ENCODE data around the gene SRRM3. TPM values are rescaled to one million over a fixed set of nuclear protein-coding genes. Genes with fewer than 3 reads are reported as not detected.
"Not testable (repeated sequence)": the region's sequence is repeated elsewhere in the genome, so short reads cannot be mapped to it uniquely, and the experiment has no call there.

The SRRM3 gene
- total RNA-seq, 1 donor from 2014 or later = 6.1 TPM

DNA sequence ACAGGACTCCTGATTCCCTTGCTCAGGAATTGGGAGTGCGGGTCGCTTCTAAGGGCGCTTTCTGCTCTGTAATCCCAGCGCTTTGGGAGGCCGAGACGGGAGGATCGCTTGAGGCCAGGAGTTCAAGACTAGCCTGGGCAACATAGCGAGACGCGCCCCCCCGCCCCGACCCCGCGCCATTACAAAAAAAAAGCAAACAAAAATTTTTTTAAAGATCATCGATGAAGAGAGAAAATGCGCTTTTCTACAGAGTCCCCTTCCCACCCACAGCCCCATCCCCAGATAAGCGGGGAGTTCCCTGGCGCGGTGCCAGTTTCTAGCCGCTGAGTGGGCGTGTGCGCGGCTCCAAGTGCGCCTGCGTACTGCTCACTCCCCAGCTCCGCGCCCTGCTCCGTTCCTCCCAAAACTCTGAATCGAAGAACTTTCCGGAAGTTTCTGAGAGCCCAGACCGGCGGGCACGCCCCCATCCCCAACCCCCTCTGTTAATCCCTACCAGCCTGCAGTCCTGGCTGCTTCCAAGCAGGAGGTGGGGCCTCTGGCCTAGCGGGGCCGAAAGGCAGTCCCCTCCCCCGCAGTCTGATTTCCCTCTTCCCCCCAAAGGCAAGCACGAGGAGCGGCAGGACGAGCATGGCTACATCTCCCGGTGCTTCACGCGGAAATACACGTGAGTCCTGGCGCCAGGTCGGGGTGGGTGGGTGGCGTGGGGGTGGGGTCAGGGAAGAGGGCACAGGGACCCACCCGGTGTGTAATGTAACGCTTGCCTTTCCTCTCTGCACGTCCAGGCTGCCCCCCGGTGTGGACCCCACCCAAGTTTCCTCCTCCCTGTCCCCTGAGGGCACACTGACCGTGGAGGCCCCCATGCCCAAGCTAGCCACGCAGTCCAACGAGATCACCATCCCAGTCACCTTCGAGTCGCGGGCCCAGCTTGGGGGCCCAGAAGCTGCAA lies 101.8 kb downstream of the SRRM3 start:
- DNase-seq (ENCODE audit: low spot score in 2 of 2) (peak; percentile 64 to 68), FAIRE-seq (no peak)

DNA sequence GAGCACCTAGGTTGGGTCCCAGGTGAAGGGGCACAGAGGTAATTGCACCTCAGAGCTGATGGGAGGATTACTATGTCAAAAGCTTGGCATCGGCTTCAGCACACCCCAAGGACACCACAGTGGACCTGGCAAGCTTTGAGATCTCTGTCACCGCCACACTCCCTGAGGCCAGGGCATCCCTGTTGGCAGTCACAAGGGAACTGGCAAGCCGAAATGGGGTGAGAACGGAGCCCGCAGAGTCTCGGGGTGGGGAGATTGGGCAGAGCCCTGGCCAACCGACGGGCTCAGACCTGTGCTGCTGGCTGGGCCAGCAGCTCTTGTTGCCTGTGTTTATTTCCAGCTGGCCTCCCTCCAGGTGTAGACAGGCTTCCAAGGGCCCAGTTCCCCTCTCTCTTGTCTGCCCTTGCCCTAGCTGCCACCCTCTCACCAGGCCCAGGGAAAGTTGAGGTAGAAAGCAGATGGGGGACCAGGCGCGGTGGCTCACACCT lies 103.2 kb downstream of the SRRM3 start:
- no peak for DNase-seq (ENCODE audit: low spot score in 2 of 2)
- no peak for FAIRE-seq

DNA sequence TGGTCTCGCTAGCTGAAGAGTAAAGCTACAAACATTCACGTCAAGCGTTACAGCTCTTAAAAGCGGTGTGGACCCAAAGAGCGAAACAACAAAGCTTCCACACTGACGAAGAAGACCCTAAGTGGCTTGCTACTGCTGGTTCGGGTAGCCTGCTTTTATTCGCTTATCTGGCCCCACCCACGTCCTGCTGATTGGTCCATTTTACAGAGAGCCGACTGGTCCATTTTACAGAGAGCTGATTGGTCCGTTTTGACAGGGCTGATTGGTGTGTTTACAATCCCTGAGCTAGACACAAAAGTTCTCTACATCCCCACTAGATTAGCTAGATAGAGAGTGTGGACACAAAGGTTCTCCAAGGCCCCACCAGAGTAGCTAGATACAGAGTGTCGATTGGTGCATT lies 107.2 kb downstream of the SRRM3 start:
- not testable (repeated sequence) for FAIRE-seq; DNase-seq (ENCODE audit: low spot score in 2 of 2)

DNA sequence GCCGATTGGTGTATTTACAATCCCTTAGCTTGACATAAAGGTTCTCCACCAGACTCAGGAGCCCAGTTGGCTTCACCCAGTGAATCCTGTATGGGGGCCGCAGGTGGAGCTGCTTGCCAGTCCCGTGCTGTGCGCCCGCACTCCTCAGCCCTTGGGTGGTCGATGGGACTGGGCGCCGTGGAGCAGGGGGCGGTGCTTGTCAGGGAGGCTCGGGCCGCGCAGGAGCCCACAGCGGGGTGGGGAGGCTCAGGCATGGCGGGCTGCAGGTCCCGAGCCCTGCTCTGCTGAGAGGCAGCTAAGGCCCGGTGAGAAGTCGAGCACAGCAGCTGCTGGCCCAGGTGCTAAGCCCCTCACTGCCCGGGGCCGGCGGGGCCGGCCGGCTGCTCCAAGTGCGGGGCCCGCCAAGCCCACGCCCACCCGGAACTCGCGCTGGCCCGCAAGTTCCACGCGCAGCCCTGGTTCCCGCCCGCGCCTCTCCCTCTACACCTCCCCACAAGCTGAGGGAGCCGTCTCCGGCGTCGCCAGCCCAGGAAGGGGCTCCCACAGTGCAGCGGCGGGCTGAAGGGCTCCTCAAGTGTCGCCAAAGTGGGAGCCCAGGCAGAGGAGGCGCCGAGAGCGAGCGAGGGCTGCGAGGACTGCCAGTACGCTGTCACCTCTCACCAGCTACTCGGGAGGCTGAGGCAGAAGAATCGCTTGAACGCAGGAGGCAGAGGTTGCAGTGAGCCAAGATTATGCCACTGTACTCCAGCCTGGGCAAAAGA lies 107.8 kb downstream of the SRRM3 start:
- DNase-seq (ENCODE audit: low spot score in 2 of 2); FAIRE-seq: not testable (repeated sequence)

DNA sequence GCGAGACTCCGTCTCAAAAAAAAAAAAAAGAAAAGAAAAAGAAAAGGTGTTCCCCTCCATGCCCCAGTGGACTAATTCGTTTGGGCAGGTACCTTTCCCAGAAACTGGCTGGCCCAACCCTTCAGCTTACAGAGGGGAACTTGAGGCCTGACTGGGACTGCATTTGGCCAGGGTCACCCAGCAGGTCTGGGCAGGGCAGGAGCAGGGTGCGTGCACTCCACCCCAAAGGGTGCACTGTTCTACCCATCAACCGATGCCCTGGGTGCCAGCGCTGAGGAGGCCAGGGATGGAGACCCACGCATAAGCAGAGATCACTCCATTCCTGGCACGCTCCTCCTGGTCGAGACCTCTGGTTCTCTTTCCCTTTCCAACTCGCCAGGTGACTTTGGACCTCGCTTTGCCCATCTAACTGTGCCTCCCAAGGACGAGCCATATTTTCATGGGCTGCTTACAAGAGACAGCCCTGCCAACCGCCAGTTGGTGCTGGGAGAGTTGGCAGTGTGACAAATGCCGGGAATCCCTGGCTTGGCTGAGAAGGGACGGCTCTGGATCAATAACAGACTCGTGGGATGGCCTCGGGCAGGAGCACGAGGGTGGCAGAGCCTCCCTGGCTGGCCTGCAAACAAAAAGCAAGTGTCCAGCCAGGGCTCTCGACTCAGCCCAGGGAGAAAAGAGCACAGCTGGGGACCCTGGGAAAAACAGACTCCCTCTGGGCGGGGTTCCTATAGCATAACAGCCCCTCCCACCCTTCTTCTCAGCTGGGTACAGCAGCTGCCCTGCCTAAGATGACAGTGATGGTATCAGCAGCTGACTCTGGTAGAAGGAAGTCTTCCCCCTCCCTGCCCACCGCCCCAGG lies 108.6 kb downstream of the SRRM3 start:
- FAIRE-seq (no peak), DNase-seq (ENCODE audit: low spot score in 2 of 2) (peak in 1 of 2 donors; percentile 69)

DNA sequence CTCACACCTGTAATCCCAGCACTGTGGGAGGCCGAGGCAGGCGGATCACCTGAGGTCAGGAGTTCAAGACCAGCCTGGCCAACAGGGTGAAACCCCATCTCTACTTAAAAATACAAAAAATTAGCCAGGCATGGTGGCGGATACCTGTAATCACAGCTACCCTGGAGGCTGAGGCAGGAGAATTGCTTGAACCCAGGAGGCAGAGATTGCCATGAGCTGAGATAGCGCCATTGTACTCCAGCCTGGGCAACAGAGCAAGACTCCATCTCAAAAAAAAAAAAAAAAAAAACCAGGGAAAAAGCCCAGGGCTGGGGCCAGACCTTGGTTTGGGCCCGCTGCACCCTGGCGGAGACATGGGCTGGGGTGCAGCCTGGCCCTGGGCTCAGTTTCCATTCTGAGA lies 110.1 kb downstream of the SRRM3 start:
- FAIRE-seq = not testable (repeated sequence)

DNA sequence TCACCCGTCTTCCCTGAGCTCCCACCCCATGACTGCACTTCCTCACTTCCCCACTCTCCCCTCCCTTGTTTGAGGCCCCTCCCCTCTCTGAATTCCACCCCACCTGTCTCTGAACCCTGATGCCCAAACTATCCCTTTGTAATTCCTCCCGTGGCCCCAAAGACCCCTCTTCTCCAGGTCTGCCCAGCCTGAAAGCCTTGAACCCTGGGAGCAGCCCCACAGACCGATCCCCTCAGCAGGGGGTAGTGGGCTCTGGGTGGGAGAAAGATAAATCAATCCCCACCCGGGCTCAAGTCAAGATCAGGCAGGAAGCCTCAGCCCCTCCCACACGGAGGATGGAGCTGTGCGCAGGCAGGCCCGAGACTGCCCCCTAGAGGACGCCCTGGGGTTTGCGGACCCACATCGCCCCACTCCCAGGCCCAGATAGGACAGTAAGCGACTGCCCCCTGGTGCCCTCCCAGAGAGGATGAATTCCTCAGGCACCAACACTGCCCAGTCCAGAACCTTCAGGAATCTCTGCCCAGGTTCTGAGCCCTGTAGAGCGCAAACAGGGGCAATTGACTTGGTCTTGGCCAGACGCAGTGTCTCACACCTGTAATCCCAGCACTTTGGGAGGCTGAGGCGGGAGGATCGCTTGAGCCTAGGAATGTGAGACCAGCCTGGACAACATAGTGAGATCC lies 112.5 kb downstream of the SRRM3 start:
- no peak for FAIRE-seq
- peak; percentile 86 to 90 for DNase-seq (ENCODE audit: low spot score in 2 of 2)

More for the DNA sequence above, 110.1 kb downstream of the SRRM3 start:
- not testable (repeated sequence) for DNase-seq (ENCODE audit: low spot score in 2 of 2)

DNA sequence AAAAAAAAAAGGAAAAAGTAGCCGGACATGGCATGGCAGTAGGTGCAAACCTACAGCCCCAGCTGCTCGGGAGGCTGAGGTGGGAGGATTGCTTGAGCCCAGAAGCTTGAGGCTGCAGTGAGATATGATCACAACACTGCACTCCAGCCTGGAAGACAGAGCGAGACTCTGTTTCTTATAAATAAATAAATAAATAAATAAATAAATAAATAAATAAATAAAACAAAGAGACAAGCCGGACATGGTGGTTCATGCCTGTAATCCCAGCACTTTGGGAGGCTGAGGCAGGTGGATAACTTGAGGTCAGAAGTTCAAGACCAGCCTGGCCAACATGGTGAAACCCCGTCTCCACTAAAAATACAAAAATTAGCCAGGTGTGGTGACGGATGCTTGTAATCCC lies 113.0 kb downstream of the SRRM3 start:
- not testable (repeated sequence) for FAIRE-seq; DNase-seq (ENCODE audit: low spot score in 2 of 2)

DNA sequence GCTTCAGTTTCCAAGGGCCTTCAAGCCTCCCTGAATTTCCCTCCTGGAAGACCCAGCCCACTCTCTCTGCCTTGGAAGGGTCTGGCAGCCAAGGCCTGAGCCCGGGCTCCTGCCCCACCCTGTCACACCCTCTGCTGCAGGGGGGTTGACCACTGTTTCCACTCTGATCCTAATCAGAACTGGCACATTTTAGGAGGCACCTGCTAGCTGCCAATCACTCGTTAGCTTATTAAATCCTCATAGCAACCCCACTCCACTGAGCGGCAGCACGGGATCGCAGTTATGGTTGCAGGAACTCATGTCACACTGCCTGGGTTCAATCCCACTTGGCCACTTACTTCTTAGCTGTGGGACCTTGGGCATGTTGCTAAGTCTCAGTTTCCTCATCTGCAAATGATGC lies 113.7 kb downstream of the SRRM3 start:
- DNase-seq (ENCODE audit: low spot score in 2 of 2) (no peak), FAIRE-seq (no peak)

DNA sequence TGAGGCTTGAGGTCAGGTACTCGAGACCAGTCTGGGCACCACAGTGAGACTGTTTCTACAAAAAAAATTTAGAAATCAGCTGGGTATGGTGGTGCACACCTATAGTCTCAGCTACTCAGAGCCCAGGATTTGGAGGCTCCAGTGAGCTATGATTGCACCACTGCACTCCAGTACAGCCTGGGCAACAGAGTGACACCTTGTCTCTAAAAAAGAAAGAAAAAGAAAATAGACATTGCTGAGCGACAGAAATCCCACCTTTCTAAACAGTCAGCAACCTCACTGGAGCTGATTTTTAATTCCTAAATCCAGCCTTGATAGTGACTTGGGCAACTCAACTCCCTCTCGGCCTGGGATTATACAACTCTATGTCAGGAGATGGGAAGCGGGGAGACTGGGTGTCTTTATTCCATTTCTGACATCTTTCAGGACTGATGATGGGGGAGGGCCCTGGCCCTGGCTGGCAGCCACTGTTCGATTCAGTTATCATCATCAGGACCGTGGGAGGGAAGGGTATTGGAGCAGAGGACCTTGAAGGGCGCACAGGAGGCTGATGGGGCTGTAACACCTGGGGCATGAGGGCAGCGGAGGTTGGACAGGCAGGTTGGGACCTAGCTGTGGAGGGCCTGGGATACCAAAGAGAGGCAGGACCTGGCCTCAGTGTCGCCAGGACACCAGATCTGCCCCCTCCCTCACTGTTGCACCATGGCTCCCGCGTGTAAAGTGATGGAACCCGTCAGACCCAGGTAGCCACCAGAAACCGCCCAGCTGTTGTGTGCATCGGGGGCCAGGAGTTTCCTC lies 115.5 kb downstream of the SRRM3 start:
- FAIRE-seq (no peak), DNase-seq (ENCODE audit: low spot score in 2 of 2) (no peak)

DNA sequence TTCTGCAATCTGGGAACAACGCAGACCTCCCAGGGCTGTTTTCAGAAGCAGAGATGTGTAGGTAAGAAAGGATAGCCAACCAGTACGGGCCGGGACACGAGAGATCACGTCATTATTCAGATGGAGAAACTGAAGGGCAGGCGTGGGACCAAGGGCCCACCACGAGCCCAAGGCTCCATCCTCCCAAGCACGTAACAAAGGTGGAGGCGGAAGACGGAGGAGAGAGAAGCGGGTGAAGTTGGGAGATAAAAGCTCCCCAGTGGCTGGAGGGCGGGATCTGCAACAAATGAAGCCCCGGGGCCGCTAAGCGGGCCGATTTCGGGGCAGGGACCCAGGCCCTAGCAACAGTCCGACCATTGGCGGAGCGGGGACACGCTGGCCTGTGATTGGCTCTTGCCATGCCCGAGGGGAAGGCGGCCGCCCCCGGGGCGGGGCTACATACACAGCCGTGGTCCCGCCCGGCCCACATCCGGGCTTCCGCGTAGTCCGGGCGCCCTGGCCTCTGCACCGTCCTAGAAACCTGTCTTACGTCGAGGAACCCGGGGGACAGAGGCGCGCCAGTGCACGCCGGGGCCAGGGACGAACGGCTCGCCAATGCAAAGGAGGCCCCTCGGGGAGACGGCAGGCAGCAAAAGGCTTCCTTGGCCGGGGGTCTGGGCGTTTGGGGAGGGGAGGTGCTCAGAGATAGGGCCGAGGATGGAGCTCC lies 116.2 kb downstream of the SRRM3 start:
- DNase-seq (ENCODE audit: low spot score in 2 of 2) = peak; percentile 93 to 98
- FAIRE-seq = no peak

DNA sequence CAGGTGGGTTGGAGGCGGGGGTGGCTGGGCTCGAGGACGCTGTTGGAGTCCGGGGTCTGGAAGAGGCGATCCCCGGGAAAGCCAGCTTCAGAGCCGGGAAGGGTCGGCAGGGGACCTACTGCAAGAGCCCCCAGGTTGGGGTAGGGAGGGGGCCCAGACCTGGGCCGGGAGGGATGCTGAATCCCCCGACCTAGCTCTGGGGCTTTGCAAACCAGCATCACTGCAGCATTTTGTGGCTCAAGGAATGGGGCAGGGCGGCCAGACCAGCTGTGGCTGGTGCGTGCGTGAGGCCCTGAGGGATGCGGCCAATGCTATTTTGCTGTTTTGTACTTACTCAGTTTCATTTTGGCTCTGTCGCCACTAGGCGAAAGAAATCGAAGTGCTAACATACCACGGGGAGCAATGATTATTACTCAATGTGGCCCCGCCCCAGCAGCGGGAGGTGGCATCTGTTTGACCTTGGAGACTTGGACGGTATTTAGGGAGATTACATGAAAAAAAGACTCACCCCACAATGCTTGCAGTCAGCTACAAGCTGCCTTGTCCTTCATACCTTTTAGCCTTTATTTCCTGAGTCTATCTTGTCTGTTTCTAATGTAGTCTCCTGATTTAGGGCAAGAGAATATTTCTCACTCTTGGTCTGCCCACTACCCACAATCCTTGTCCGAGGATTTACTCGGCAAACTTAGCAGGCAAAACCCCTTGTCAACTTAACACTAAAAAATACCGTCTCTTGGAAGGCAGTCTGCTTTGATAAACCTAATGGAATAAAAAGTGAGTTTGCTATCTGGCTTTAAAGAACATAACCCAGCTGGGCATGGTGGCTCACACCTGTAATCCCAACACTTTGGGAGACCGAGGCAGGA lies 117.0 kb downstream of the SRRM3 start:
- DNase-seq (ENCODE audit: low spot score in 2 of 2) (peak; percentile 48 to 70), FAIRE-seq (no peak)

DNA sequence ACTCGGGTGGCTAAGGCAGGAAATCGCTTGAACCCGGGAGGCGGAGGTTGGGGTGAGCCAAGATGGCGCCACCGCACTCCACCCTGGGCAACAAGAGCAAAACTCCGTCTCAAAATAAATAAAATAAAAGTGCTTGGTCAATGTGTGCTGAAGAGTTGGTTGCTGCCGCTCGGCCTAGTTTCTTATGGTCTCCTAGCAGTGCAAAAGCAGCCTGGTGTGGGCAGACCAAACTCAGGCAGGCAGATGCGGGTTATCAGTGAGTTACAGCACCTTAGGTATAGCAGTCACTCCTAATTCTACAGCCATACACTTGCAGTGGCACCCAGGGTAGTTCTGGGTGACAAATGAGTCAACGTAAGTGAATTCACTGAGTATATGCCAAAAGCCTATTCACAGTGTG lies 123.4 kb downstream of the SRRM3 start:
- no peak for FAIRE-seq

DNA sequence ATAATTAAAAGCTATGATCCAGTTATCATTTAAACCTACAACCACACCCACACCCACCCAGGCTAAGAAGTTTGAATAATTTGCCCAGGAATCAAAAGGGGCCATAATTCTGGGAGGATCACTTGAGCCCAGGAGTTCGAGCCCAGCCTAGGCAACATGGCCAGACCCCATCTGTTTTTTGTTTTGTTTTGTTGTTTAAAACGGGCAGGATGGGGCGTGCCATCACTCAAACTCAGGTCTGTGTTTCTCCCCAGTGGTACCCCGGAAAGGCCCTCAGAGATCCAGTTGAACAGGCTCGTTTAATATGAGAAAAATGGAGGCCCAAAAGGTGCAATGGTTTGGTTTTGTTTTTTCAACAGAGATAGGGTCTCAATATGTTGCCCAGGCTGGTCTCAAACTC lies 124.1 kb downstream of the SRRM3 start:
- DNase-seq (ENCODE audit: low spot score in 2 of 2) = no peak
- FAIRE-seq = no peak

More for the DNA sequence above, 123.4 kb downstream of the SRRM3 start:
- no peak for DNase-seq (ENCODE audit: low spot score in 2 of 2)

DNA sequence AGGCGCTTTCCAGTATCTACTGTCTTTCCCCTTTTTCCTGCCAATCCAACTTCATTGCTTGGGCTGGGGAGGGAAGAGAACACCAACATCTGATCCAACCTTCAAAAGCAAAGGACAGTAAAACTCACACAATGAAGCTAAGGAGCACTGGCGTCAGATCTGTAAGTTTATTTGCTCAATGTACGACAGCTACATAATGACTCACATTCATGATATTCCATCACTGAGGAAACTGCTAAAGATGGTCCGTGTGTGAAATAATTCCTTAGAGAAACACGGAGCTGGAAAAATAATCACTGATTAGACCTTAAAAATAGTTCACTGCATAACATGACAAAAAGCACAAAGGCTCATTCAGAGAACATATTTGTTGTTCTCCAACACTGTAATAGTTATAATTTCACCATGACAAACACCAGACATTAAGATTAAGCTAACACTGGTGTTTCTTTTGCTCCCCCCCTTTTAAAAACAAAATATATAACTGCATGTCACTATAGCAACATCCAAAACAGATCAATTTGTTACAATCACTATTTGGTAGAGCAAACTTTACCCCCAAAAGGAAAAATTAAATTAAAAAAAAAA lies 125.0 kb downstream of the SRRM3 start:
- FAIRE-seq = no peak
- DNase-seq (ENCODE audit: low spot score in 2 of 2) = no peak

DNA sequence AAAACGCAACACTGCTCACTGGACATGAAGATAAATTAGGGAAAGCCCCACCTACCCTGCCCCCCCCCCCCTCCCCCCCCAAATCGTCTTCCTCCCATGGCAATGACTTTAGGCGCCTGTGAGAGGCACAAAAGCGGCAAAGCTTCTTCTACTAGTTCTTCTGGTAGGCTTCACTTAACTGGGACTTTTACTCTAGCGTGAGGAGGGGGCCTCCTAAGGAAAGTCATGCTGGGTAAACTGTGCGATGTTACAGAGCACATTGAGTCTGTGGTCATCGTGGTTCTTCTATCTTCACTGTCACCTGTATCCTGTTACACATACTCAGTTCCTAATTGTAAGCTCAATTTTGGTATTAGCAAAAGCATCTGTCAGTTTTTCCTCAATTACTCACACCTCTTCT lies 125.9 kb downstream of the SRRM3 start:
- DNase-seq (ENCODE audit: low spot score in 2 of 2) = no peak
- FAIRE-seq = no peak

DNA sequence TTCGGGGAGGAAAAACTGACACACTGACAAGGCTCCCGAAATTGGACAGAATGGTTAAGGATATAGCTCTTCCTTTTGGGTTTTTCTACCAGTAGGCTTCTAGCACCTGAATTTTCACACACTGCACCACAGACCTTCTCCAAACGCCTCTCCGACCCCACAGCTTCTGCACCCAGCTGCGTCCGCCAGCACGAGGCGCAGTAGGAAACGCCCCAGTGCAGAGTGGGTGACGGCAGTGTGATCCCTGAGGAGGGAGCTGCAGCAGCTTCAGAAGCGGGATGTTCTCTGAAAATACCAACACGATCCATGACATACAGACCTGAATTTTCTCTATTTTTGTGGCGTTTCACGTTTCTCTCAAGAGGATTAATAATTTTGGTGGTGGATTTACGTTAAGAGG lies 126.7 kb downstream of the SRRM3 start:
- no peak for DNase-seq (ENCODE audit: low spot score in 2 of 2)
- no peak for FAIRE-seq
